ENCODE results near the gene EN2.

DNA sequence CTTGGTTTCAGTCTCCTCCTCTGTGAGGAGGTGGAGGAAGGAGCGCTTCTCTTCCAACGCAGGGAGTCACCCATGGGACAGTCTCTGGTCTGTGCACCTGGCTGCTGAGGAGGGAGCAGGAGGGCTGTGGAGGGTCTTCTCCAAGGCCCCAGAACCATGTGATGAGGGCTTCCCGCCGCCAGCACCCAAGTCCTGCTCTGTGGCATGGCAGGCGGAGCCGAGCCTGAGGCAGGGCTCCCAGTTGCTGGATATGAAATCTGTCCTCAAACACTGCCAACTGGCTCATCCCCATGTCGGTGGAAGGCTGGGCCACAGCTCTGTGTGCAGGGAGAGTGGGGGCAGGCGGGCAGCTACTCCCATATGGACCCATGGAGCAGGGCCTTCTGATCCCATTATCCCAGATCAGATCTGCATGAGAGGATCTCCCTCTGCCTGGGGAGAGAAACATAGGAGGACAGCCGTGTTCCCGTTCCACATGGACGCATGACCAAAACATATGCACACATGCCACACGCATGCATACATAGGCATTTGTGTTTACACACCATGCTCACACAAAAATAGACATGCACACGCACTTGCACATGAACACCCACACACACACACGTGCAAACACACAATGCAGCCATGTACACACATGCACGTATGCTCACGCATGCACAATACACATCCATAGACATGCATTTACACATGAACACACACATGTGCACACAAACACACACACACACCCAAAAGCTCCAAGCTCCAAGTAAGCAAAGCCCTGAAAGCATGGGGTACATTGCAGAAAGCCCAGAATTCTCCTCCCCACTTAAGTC, 38.8 kb upstream of the EN2 start:
- TF ChIP-seq, protein P1, sequence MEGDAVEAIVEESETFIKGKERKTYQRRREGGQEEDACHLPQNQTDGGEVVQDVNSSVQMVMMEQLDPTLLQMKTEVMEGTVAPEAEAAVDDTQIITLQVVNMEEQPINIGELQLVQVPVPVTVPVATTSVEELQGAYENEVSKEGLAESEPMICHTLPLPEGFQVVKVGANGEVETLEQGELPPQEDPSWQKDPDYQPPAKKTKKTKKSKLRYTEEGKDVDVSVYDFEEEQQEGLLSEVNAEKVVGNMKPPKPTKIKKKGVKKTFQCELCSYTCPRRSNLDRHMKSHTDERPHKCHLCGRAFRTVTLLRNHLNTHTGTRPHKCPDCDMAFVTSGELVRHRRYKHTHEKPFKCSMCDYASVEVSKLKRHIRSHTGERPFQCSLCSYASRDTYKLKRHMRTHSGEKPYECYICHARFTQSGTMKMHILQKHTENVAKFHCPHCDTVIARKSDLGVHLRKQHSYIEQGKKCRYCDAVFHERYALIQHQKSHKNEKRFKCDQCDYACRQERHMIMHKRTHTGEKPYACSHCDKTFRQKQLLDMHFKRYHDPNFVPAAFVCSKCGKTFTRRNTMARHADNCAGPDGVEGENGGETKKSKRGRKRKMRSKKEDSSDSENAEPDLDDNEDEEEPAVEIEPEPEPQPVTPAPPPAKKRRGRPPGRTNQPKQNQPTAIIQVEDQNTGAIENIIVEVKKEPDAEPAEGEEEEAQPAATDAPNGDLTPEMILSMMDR (IDR thresholded peaks at IDR 0.05 in 2 of 3, conservative IDR thresholded peaks at IDR 0.05 in 1 of 3; ENCODE audit: control insufficient read depth in 2 of 3, extremely low read depth in 1 of 3, insufficient read depth in 1 of 3, low read depth in 3 of 3, low read length in 3 of 3), result no peak
- TF ChIP-seq DPF2 (IDR thresholded peaks at IDR 0.05) (no peak), EZH2 (IDR thresholded peaks at IDR 0.05; ENCODE audit: borderline replicate concordance, control insufficient read depth, low read depth, low read length) (no peak), POLR2A (IDR thresholded peaks at IDR 0.05; ENCODE audit: low read depth, low read length) (no peak), CREB1 (IDR thresholded peaks at IDR 0.05; ENCODE audit: low read depth) (no peak), EGR1 (IDR thresholded peaks at IDR 0.05; ENCODE audit: borderline replicate concordance in 1 of 2, low read depth in 2 of 2, low read length in 2 of 2) (no peak), SREBF2 (IDR thresholded peaks at IDR 0.05; ENCODE audit: low read length) (no peak), MTA3 (IDR thresholded peaks at IDR 0.05; ENCODE audit: borderline replicate concordance, low read length) (no peak), ZNF274 (IDR thresholded peaks at IDR 0.05; ENCODE audit: insufficient read depth, insufficient read length) (no peak)
- TF ChIP-seq, protein P2, sequence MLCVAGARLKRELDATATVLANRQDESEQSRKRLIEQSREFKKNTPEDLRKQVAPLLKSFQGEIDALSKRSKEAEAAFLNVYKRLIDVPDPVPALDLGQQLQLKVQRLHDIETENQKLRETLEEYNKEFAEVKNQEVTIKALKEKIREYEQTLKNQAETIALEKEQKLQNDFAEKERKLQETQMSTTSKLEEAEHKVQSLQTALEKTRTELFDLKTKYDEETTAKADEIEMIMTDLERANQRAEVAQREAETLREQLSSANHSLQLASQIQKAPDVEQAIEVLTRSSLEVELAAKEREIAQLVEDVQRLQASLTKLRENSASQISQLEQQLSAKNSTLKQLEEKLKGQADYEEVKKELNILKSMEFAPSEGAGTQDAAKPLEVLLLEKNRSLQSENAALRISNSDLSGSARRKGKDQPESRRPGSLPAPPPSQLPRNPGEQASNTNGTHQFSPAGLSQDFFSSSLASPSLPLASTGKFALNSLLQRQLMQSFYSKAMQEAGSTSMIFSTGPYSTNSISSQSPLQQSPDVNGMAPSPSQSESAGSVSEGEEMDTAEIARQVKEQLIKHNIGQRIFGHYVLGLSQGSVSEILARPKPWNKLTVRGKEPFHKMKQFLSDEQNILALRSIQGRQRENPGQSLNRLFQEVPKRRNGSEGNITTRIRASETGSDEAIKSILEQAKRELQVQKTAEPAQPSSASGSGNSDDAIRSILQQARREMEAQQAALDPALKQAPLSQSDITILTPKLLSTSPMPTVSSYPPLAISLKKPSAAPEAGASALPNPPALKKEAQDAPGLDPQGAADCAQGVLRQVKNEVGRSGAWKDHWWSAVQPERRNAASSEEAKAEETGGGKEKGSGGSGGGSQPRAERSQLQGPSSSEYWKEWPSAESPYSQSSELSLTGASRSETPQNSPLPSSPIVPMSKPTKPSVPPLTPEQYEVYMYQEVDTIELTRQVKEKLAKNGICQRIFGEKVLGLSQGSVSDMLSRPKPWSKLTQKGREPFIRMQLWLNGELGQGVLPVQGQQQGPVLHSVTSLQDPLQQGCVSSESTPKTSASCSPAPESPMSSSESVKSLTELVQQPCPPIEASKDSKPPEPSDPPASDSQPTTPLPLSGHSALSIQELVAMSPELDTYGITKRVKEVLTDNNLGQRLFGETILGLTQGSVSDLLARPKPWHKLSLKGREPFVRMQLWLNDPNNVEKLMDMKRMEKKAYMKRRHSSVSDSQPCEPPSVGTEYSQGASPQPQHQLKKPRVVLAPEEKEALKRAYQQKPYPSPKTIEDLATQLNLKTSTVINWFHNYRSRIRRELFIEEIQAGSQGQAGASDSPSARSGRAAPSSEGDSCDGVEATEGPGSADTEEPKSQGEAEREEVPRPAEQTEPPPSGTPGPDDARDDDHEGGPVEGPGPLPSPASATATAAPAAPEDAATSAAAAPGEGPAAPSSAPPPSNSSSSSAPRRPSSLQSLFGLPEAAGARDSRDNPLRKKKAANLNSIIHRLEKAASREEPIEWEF (IDR thresholded peaks at IDR 0.05; ENCODE audit: insufficient replicate concordance, low read depth, low read length), result no peak
